Measurements from ENCODE around the gene LINC00237. TPM values are rescaled to one million over a fixed set of nuclear protein-coding genes. Genes with fewer than 3 reads are reported as not detected.
A peak's percentile ranks its signal among the peaks of the same experiment; 100 is the strongest.

LINC00237 gene
- total RNA-seq, 1 experiment from 2014 or later, result not detected

DNA sequence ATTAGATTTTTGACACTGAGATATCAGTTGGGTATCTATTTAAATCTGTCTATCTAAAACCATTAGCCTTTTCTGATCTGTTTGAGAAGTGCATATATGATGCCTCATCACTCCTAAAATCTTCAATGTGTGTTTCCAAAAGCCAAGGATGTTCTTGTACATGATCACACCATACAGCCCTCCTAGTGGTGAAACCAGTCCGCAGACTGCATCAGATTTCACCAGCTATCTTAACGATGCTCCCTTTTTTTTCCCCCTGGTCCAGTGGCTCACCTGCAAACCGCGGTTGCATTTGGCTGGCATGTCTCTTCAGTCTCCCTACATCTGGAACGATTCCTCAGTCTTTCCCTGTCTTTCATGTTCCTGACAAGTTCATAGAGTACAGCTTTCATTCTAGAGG lies 23.7 kb upstream of the LINC00237 start:
- peaks cover 9% of the 10 kb centered on the region for H3K4me1 Mint-ChIP-seq (ENCODE audit: insufficient read depth, unreplicated experiment)
- no peak for DNase-seq (ENCODE audit: unreplicated experiment)
- POLR2A ChIA-PET, result interaction anchor here (0.6 to 2.2 kb wide), 2 partner anchors 17 to 297 kb away, joined by 4 to 9 read pairs; no protein-coding TSS in a partner anchor

GRCh38 chr20:21127201-21127981 lies 21.2 kb upstream of the LINC00237 start:
- intact Hi-C loops (cut with micrococcal nuclease), result loop anchor here (2.0 kb wide), 1 partner anchor 55 kb away; no protein-coding TSS in a partner anchor
- CTCF ChIA-PET, result interaction anchor here (0.6 to 4.1 kb wide), 17 partner anchors 9 to 1336 kb away, joined by 3 to 52 read pairs (median 4); no protein-coding TSS in a partner anchor
- Mint-ChIP-seq H3K9me3 (ENCODE audit: unreplicated experiment) (no peaks in the 10 kb centered on the region), H3K27ac (ENCODE audit: low read depth, unreplicated experiment) (no peak overlapping the region), H3K36me3 (ENCODE audit: insufficient read depth, unreplicated experiment) (no peaks in the 10 kb centered on the region), H3K4me1 (ENCODE audit: insufficient read depth, unreplicated experiment) (peaks cover 9% of the 10 kb centered on the region), H3K27me3 (ENCODE audit: insufficient read depth, unreplicated experiment) (no peaks in the 10 kb centered on the region), H3K4me3 (ENCODE audit: unreplicated experiment) (peak overlapping the region; percentile 85)
- TF ChIP-seq, protein P1, sequence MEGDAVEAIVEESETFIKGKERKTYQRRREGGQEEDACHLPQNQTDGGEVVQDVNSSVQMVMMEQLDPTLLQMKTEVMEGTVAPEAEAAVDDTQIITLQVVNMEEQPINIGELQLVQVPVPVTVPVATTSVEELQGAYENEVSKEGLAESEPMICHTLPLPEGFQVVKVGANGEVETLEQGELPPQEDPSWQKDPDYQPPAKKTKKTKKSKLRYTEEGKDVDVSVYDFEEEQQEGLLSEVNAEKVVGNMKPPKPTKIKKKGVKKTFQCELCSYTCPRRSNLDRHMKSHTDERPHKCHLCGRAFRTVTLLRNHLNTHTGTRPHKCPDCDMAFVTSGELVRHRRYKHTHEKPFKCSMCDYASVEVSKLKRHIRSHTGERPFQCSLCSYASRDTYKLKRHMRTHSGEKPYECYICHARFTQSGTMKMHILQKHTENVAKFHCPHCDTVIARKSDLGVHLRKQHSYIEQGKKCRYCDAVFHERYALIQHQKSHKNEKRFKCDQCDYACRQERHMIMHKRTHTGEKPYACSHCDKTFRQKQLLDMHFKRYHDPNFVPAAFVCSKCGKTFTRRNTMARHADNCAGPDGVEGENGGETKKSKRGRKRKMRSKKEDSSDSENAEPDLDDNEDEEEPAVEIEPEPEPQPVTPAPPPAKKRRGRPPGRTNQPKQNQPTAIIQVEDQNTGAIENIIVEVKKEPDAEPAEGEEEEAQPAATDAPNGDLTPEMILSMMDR (IDR thresholded peaks at IDR 0.05; ENCODE audit: unreplicated experiment), result no peak
- DNase-seq (ENCODE audit: unreplicated experiment), result no peak
- no TSS peak for BruUV-seq (replicated peaks)
- POLR2A ChIA-PET, result interaction anchor here (0.6 to 3.8 kb wide), 17 partner anchors 8 to 416 kb away, joined by 3 to 84 read pairs (median 5); partner anchors contain the start of gene XRN2

More for the DNA sequence above, 23.7 kb upstream of the LINC00237 start:
- CTCF ChIA-PET, result interaction anchor here (0.6 to 4.1 kb wide), 5 partner anchors 106 to 375 kb away, joined by 3 to 26 read pairs (median 5); no protein-coding TSS in a partner anchor
- BruUV-seq (replicated peaks), result no TSS peak
- intact Hi-C loops (cut with micrococcal nuclease), result no loop called here
- H3K27ac Mint-ChIP-seq (ENCODE audit: low read depth, unreplicated experiment), result no peak overlapping the region
- H3K4me3 Mint-ChIP-seq (ENCODE audit: unreplicated experiment), result no peak overlapping the region
- H3K27me3 Mint-ChIP-seq (ENCODE audit: insufficient read depth, unreplicated experiment), result no peaks in the 10 kb centered on the region
- TF ChIP-seq, protein P1 (IDR thresholded peaks at IDR 0.05; ENCODE audit: unreplicated experiment), result no peak
- H3K36me3 Mint-ChIP-seq (ENCODE audit: insufficient read depth, unreplicated experiment), result peaks cover 16% of the 10 kb centered on the region
- no peaks in the 10 kb centered on the region for H3K9me3 Mint-ChIP-seq (ENCODE audit: unreplicated experiment)

GRCh38 chr20:21126581-21126870 lies 20.4 kb upstream of the LINC00237 start:
- Mint-ChIP-seq H3K4me3 (ENCODE audit: unreplicated experiment) (peak overlapping the region; percentile 85), H3K27me3 (ENCODE audit: insufficient read depth, unreplicated experiment) (no peaks in the 10 kb centered on the region), H3K4me1 (ENCODE audit: insufficient read depth, unreplicated experiment) (peaks cover 9% of the 10 kb centered on the region), H3K9me3 (ENCODE audit: unreplicated experiment) (no peaks in the 10 kb centered on the region), H3K27ac (ENCODE audit: low read depth, unreplicated experiment) (peak overlapping the region; percentile 86), H3K36me3 (ENCODE audit: insufficient read depth, unreplicated experiment) (no peaks in the 10 kb centered on the region)
- ChIA-PET CTCF (interaction anchor here (0.5 to 3.9 kb wide), 22 partner anchors 10 to 1337 kb away, joined by 3 to 52 read pairs (median 4); no protein-coding TSS in a partner anchor), POLR2A (interaction anchor here (0.6 to 3.8 kb wide), 27 partner anchors 9 to 1194 kb away, joined by 3 to 84 read pairs (median 4); partner anchors contain the start of gene XRN2)
- intact Hi-C loops (cut with micrococcal nuclease), result loop anchor here (2.0 kb wide), 1 partner anchor 56 kb away; no protein-coding TSS in a partner anchor
- TSS peak; percentile 58 for BruUV-seq (replicated peaks)
- TF ChIP-seq, protein P1 (IDR thresholded peaks at IDR 0.05; ENCODE audit: unreplicated experiment), result no peak
- DNase-seq (ENCODE audit: unreplicated experiment), result no peak
